Nucleus accumbens (tissue), 56 donors: ENCODE data around the gene SLIT2.

Source experiments
- DNase-seq, 56 donors: peaks; one replicate each; lab custom pipeline; 2025; lab: John Stamatoyannopoulos, UW

Gene SLIT2

GRCh38 chr4:20251796-20252655 is at the start of gene SLIT2:
SLIT2 (plus strand) TSS chr4:20251905; CDS start chr4:20253816, 1,911 bp downstream.
- DNase-seq: peak in 52 of 56 donors; percentile 13 to 80 (median 59)

GRCh38 chr4:20203508-20203907 is 48.2 kb upstream of the SLIT2 start:
- no peak for DNase-seq

GRCh38 chr4:20217521-20217920 is 34.2 kb upstream of the SLIT2 start:
- no peak for DNase-seq

GRCh38 chr4:20217951-20218350 is 33.8 kb upstream of the SLIT2 start:
- no peak for DNase-seq

- DNase-seq: no peak
Observed at GRCh38 chr4:20219521-20219920, 32.2 kb upstream of the SLIT2 start.

- DNase-seq: no peak
Observed at GRCh38 chr4:20237894-20238537, 13.7 kb upstream of the SLIT2 start.

- peak in 1 of 56 donors; percentile 28 for DNase-seq
Observed at GRCh38 chr4:20248155-20248558, 3.5 kb upstream of the SLIT2 start.

- DNase-seq: no peak
Observed at GRCh38 chr4:20249333-20249732, 2.4 kb upstream of the SLIT2 start.

- peak in 12 of 56 donors; percentile 30 to 64 (median 46) for DNase-seq
Observed at GRCh38 chr4:20251031-20251795, 492 bp upstream of the SLIT2 start.

- peak in 20 of 56 donors; percentile 0 to 58 (median 22) for DNase-seq
Observed at GRCh38 chr4:20252656-20253282, 1.1 kb downstream of the SLIT2 start.

- DNase-seq: peak in 2 of 56 donors; percentile 10 to 36
Observed at GRCh38 chr4:20253283-20253734, 1.6 kb downstream of the SLIT2 start.

GRCh38 chr4:20253735-20254409 is 2.2 kb downstream of the SLIT2 start:
- DNase-seq: peak in 15 of 56 donors; percentile 2 to 60 (median 18)

- peak in 26 of 56 donors; percentile 5 to 64 (median 24) for DNase-seq
Observed at GRCh38 chr4:20254511-20255250, 3.0 kb downstream of the SLIT2 start.

- no peak for DNase-seq
Observed at GRCh38 chr4:20255251-20255586, 3.5 kb downstream of the SLIT2 start.

- no peak for DNase-seq
Observed at GRCh38 chr4:20255823-20256222, 4.1 kb downstream of the SLIT2 start.

GRCh38 chr4:20256381-20256881 is 4.7 kb downstream of the SLIT2 start:
- no peak for DNase-seq

- no peak for DNase-seq
Observed at GRCh38 chr4:20259707-20260106, 8.0 kb downstream of the SLIT2 start.

- no peak for DNase-seq
Observed at GRCh38 chr4:20260821-20261220, 9.1 kb downstream of the SLIT2 start.

- no peak for DNase-seq
Observed at GRCh38 chr4:20262221-20262620, 10.5 kb downstream of the SLIT2 start.
